Dedifferentiated amniotic fluid mesenchymal stem cell (primary cell): ENCODE results near the gene PAX6.

Source experiments
- DNase-seq: peaks from one replicate; pipeline ENCODE4 v3.0.0-alpha.2; 2016; ENCODE audit errors: extremely low spot score

Gene PAX6

GRCh38 chr11:31810779-31811647 lies at the start of gene PAX6:
Gene PAX6, minus strand, starts transcription at chr11:31811322. Its CDS starts 4,911 bp downstream, at chr11:31806411.
- DNase-seq = no peak

GRCh38 chr11:31860391-31860790 lies 49.3 kb upstream of the PAX6 start:
- no peak for DNase-seq

GRCh38 chr11:31856248-31856647 lies 45.1 kb upstream of the PAX6 start:
- no peak for DNase-seq

GRCh38 chr11:31855466-31855865 lies 44.3 kb upstream of the PAX6 start:
- no peak for DNase-seq

- no peak for DNase-seq
These were observed 39.2 kb upstream of the PAX6 start for GRCh38 chr11:31850365-31850764.

GRCh38 chr11:31847761-31848160 lies 36.6 kb upstream of the PAX6 start:
- DNase-seq = no peak

- no peak for DNase-seq
These were observed 34.2 kb upstream of the PAX6 start for GRCh38 chr11:31845331-31845730.

GRCh38 chr11:31844351-31844750 lies 33.2 kb upstream of the PAX6 start:
- no peak for DNase-seq

GRCh38 chr11:31841435-31841834 lies 30.3 kb upstream of the PAX6 start:
- no peak for DNase-seq

- DNase-seq = no peak
These were observed 23.1 kb upstream of the PAX6 start for GRCh38 chr11:31834237-31834636.

- DNase-seq = no peak
These were observed 19.3 kb upstream of the PAX6 start for GRCh38 chr11:31830406-31830805.

GRCh38 chr11:31828217-31828616 lies 17.1 kb upstream of the PAX6 start:
- DNase-seq = no peak

GRCh38 chr11:31827455-31828206 lies 16.5 kb upstream of the PAX6 start:
- DNase-seq = no peak

GRCh38 chr11:31826536-31827438 lies 15.7 kb upstream of the PAX6 start:
- no peak for DNase-seq

- DNase-seq = no peak
These were observed 14.8 kb upstream of the PAX6 start for GRCh38 chr11:31825838-31826484.

- no peak for DNase-seq
These were observed 14.0 kb upstream of the PAX6 start for GRCh38 chr11:31824879-31825837.

- DNase-seq = no peak
These were observed 13.3 kb upstream of the PAX6 start for GRCh38 chr11:31824332-31824878.

GRCh38 chr11:31823644-31824331 lies 12.7 kb upstream of the PAX6 start:
- DNase-seq = no peak

GRCh38 chr11:31822927-31823643 lies 12.0 kb upstream of the PAX6 start:
- DNase-seq = no peak
